HEK293T (cell line): Measurements from ENCODE around the gene PANX2.
A peak's percentile ranks its signal among the peaks of the same experiment; 100 is the strongest.
"Not testable (repeated sequence)": the region's sequence is repeated elsewhere in the genome, so short reads cannot be mapped to it uniquely, and the experiment has no call there.

Source experiments
- CTCF ChIA-PET: fragments of 350-600 bp; formaldehyde crosslinking; extraction: SDS; loops from one replicate; lab custom pipeline; 2021; ENCODE audit warnings: antibody characterized with exemption, inconsistent platforms; lab: Yijun Ruan, JAX
- POLR2A ChIA-PET: fragments of 350-600 bp; formaldehyde crosslinking; extraction: SDS; loops from one replicate; lab custom pipeline; 2020; ENCODE audit warnings: antibody characterized with exemption, inconsistent platforms; lab: Yijun Ruan, JAX
- DNase-seq: peaks from one replicate; pipeline ENCODE4 v3.0.0; 2012; ENCODE audit warnings: mixed read lengths; ENCODE audit errors: extremely low spot score
- ARNT ChIP-seq: fragments of 450-650 bp; IDR thresholded peaks from 2 replicates; pipeline ENCODE4 v1.6.1; 2017; ENCODE audit warnings: mild to moderate bottlenecking
- BHLHE40 ChIP-seq: fragments of 450-650 bp; IDR thresholded peaks from 2 replicates; pipeline ENCODE4 v1.6.1; 2016; ENCODE audit warnings: mild to moderate bottlenecking, moderate library complexity, borderline replicate concordance
- CTBP1 ChIP-seq: fragments of 450-650 bp; IDR thresholded peaks from 2 replicates; pipeline ENCODE4 v1.6.1; 2016; ENCODE audit warnings: borderline replicate concordance
- ELF4 ChIP-seq: fragments of 450-650 bp; IDR thresholded peaks from 2 replicates; pipeline ENCODE4 v1.6.1; 2017; ENCODE audit warnings: antibody characterized with exemption
- FOXA1 ChIP-seq: fragments of 450-650 bp; IDR thresholded peaks from 2 replicates; pipeline ENCODE4 v1.6.1; 2016; ENCODE audit warnings: mild to moderate bottlenecking
- FOXK2 ChIP-seq: fragments of 450-650 bp; IDR thresholded peaks from 2 replicates; pipeline ENCODE4 v1.6.1; 2016; ENCODE audit warnings: mild to moderate bottlenecking
- FOXM1 ChIP-seq: fragments of 450-650 bp; IDR thresholded peaks from 2 replicates; pipeline ENCODE4 v1.6.1; 2017; ENCODE audit warnings: mild to moderate bottlenecking, borderline replicate concordance
- HDGF ChIP-seq: fragments of 450-650 bp; IDR thresholded peaks from 2 replicates; pipeline ENCODE4 v1.6.1; 2017; ENCODE audit warnings: antibody characterized with exemption, borderline replicate concordance
- L3MBTL2 ChIP-seq: fragments of 450-650 bp; conservative IDR thresholded peaks from 2 replicates; pipeline ENCODE4 v1.6.1; 2016; ENCODE audit warnings: mild to moderate bottlenecking
- LEF1 ChIP-seq: fragments of 450-650 bp; IDR thresholded peaks from 2 replicates; pipeline ENCODE4 v1.6.1; 2017; ENCODE audit warnings: mild to moderate bottlenecking, borderline replicate concordance
- NFRKB ChIP-seq: fragments of 450-650 bp; IDR thresholded peaks from 2 replicates; pipeline ENCODE4 v1.6.1; 2016; ENCODE audit warnings: mild to moderate bottlenecking, moderate library complexity
- SP1 ChIP-seq: fragments of 450-650 bp; IDR thresholded peaks from 2 replicates; pipeline ENCODE4 v1.6.1; 2017
- SUZ12 ChIP-seq: fragments of 450-650 bp; IDR thresholded peaks from 2 replicates; pipeline ENCODE4 v1.6.1; 2016; ENCODE audit warnings: mild to moderate bottlenecking
- TARDBP ChIP-seq: fragments of 450-650 bp; IDR thresholded peaks from 2 replicates; pipeline ENCODE4 v1.6.1; 2016
- ZNF384 ChIP-seq: fragments of 450-650 bp; IDR thresholded peaks from 2 replicates; pipeline ENCODE4 v1.6.1; 2016
- TF ChIP-seq, protein P1 (sequence below): fragments of 450-650 bp; IDR thresholded peaks from 2 replicates; pipeline ENCODE4 v1.6.1; 2016

Gene PANX2

GRCh38 chr22:50146439-50147238 lies 23.9 kb upstream of the PANX2 start:
- ChIA-PET CTCF (interaction anchor here (0.7 kb wide), 1 partner anchor 151 kb away, joined by 3 read pairs; no protein-coding TSS in a partner anchor), POLR2A (no interaction called here)
- TF ChIP-seq SUZ12 = no peak
- no peak for TF ChIP-seq TARDBP
- TF ChIP-seq ZNF384 = no peak
- TF ChIP-seq FOXA1 = no peak
- TF ChIP-seq L3MBTL2 = no peak
- TF ChIP-seq SP1 = no peak
- TF ChIP-seq ARNT = no peak
- no peak for TF ChIP-seq HDGF
- no peak for TF ChIP-seq CTBP1
- no peak for TF ChIP-seq ELF4
- TF ChIP-seq NFRKB = no peak
- TF ChIP-seq BHLHE40 = no peak
- peak; percentile 18 for DNase-seq

DNA sequence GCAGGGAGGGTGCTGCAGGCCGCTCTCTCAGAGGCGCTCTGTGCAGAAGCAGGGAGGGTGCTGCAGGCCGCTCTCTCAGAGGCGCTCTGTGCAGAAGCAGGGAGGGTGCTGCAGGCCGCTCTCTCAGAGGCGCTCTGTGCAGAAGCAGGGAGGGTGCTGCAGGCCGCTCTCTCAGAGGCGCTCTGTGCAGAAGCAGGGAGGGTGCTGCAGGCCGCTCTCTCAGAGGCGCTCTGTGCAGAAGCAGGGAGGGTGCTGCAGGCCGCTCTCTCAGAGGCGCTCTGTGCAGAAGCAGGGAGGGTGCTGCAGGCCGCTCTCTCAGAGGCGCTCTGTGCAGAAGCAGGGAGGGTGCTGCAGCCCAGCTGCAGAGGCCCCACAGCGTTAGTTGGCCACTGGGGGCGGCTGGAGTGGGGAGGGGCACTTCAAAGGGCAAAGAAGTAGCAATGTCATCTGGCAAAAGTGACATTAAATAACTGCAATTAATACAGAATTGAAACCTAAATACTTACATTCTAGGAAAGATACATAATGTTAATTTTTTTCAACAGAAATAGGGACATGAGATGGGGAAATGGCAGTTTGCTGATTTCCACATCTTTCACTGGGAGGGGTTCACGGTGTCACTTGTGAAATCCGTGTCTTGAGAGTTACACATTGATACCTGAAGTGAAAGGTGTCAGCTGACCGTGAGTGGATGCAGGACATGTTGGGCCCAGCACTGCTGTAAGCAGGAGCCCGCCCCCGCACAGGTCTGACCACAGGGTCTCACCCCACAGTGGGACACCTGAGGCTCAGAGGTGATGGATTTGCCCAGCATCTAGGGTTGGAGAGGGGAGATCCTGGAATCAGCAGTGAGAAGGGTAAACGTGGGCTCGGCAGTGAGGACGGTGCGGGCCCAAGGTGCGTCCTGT lies 23.0 kb upstream of the PANX2 start:
- peak; percentile 3 for DNase-seq
- CTCF ChIA-PET = interaction anchor here (1.9 kb wide), 1 partner anchor 61 kb away, joined by 5 read pairs; no protein-coding TSS in a partner anchor
- POLR2A ChIA-PET = not testable (repeated sequence)

DNA sequence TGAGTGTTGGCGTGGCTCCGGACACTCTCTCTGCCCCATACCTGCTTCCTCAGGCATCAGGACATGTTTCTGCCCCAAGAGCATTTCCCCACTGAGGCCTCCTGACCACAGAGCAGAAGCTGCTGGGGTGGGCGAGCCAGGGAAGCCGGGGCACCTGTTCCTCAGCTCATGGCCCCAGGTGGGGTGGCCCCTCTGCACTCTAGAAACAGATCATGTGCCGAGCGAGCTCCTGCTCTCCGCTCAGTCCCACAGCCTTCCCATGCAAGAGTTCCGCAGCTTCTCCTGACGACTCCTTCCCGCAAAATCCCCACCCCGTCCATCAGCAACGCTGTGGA lies 22.4 kb upstream of the PANX2 start:
- CTCF ChIA-PET = interaction anchor here (1.9 kb wide), 1 partner anchor 61 kb away, joined by 5 read pairs; no protein-coding TSS in a partner anchor
- TF ChIP-seq SP1 (no peak), FOXA1 (no peak), ELF4 (no peak), FOXM1 (no peak), FOXK2 (no peak), CTBP1 (no peak), HDGF (no peak)
- TF ChIP-seq, protein P1, sequence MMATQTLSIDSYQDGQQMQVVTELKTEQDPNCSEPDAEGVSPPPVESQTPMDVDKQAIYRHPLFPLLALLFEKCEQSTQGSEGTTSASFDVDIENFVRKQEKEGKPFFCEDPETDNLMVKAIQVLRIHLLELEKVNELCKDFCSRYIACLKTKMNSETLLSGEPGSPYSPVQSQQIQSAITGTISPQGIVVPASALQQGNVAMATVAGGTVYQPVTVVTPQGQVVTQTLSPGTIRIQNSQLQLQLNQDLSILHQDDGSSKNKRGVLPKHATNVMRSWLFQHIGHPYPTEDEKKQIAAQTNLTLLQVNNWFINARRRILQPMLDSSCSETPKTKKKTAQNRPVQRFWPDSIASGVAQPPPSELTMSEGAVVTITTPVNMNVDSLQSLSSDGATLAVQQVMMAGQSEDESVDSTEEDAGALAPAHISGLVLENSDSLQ = no peak
- POLR2A ChIA-PET = no interaction called here
- no peak for DNase-seq

GRCh38 chr22:50148991-50149721 lies 21.4 kb upstream of the PANX2 start:
- ChIA-PET CTCF (interaction anchor here (0.5 to 1.9 kb wide), 5 partner anchors 38 to 82 kb away, joined by 3 to 5 read pairs (median 3); no protein-coding TSS in a partner anchor), POLR2A (interaction anchor here (1.2 to 1.6 kb wide), 2 partner anchors 41 to 59 kb away, joined by 4 read pairs; no protein-coding TSS in a partner anchor)
- TF ChIP-seq CTBP1 (no peak), HDGF (no peak), FOXA1 (no peak), LEF1 (no peak), ZNF384 (no peak), TARDBP (no peak), SUZ12 (no peak), NFRKB (no peak), SP1 (no peak), FOXK2 (no peak), ELF4 (no peak), L3MBTL2 (no peak), ARNT (no peak), BHLHE40 (no peak), FOXM1 (no peak)
- TF ChIP-seq, protein P1 = no peak
- DNase-seq = peak; percentile 87

DNA sequence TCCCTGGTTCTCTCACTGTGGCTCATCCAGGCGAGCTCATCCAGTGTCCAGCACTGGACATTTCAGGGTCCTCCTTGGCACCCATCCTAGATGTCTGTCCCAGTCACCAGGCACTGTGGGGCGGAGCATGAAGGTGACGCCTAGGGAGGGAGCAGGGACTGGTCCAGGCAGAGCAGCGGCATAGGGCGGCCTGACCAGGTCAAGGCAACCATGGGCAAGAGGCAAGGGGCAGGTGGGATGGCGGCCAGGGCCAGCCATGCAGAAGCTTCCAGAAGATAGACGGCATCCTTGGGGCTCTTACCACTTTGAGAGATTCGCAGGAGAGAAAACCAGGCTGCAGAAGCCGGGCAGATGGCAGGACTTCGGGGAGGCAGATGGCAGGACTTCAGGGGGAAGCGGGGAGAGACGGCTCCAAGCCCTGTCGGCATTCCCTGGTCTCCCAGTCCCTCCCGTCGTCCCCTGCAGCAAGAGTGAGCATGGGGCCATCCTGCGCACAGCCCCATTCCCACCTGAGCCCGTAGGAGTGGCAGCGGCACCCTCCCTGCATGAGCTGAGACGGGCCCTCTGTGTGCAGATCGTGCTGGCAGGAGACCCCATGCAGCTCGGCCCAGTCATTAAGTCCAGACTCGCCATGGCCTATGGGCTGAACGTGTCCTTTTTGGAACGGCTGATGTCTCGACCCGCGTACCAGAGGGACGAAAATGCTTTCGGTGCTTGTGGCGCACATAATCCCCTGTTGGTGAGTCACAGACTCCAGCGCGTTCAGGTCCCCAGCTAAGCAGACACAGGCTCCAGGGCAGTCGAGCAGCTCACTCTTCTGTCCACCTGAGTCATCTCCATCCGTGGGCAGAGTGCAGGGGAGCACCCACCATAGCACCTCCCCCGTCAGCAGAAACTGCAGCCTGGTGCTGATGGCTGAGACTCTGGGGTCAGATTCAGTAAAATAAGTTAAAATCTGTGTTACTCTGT lies 20.1 kb upstream of the PANX2 start:
- TF ChIP-seq SP1 (no peak), SUZ12 (no peak), HDGF (no peak), FOXM1 (no peak), ELF4 (no peak), LEF1 (no peak), BHLHE40 (no peak), FOXK2 (no peak), FOXA1 (no peak), CTBP1 (no peak), ARNT (no peak), ZNF384 (no peak)
- TF ChIP-seq, protein P1 = no peak
- ChIA-PET CTCF (interaction anchor here (0.5 to 1.1 kb wide), 4 partner anchors 37 to 80 kb away, joined by 3 to 6 read pairs (median 4); no protein-coding TSS in a partner anchor), POLR2A (interaction anchor here (1.3 to 1.6 kb wide), 2 partner anchors 46 to 58 kb away, joined by 4 read pairs; no protein-coding TSS in a partner anchor)
- DNase-seq = no peak
